Hepatic stellate cell (primary cell): ENCODE results near the gene PIK3R5.

Experiments used
- DNase-seq: peaks from one replicate; pipeline ENCODE4 v3.0.0; 2011; ENCODE audit warnings: low spot score

The PIK3R5 gene

DNA sequence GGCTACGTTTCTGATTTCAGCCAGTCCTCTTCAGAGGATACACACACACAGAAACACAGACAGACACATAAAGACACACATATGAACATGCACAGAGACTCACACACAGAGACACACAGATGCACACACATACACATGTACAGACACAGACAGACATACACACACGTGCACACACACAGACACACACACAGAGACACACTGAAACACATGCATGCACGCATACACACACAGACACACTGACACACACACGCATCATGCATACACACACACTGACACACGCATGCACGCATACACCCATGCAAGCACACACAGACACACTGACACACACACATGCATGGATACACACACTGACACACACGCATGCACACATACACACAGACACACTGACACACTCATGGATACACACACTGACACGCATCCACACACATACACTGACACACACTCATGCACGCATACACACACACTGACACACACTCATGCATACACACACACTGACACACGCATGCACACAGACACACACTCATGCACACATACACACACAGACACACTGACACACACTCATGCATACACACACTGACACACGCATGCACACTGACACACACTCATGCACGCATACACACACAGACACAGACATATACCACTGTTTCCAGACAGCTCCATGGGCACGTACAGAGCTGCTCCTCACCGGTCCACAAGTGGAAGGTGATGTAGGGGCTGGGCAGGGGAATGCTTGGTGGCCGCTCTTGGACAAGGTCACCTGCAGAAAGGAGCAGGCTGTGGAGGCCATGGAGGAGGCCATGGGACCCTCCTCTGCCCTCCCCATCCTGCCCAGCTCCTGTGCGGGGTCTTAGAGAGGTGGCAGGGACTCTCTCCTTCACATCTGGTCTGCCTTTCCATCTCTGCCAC, 136.2 kb downstream of the PIK3R5 start:
- DNase-seq = no peak
